CD4-positive, alpha-beta T cell treated with Interleukin-12 subunit alpha and Interleukin-12 subunit beta, for 1 hour (primary cell): Measurements from ENCODE around the gene MYBPH.

ENCODE experiments used
- DNase-seq: peaks from one replicate; pipeline ENCODE4 v3.0.0-alpha.2; 2020

MYBPH gene

GRCh38 chr1:203146042-203146369 is 29.6 kb downstream of the MYBPH start:
- no peak for DNase-seq

- no peak for DNase-seq
These were observed 30.1 kb downstream of the MYBPH start for GRCh38 chr1:203145321-203146041.

GRCh38 chr1:203144661-203145060 is 31.0 kb downstream of the MYBPH start:
- no peak for DNase-seq

- no peak for DNase-seq
These were observed 32.0 kb downstream of the MYBPH start for GRCh38 chr1:203143641-203144040.

GRCh38 chr1:203142684-203143408 is 32.8 kb downstream of the MYBPH start:
- no peak for DNase-seq

- no peak for DNase-seq
These were observed 33.5 kb downstream of the MYBPH start for GRCh38 chr1:203142124-203142523.

GRCh38 chr1:203140743-203141520 is 34.7 kb downstream of the MYBPH start:
- no peak for DNase-seq

- no peak for DNase-seq
These were observed 35.6 kb downstream of the MYBPH start for GRCh38 chr1:203139976-203140475.

- no peak for DNase-seq
These were observed 37.6 kb downstream of the MYBPH start for GRCh38 chr1:203138066-203138465.

- no peak for DNase-seq
These were observed 38.3 kb downstream of the MYBPH start for GRCh38 chr1:203137324-203137723.

GRCh38 chr1:203136409-203137042 is 39.1 kb downstream of the MYBPH start:
- no peak for DNase-seq

GRCh38 chr1:203135636-203136305 is 39.9 kb downstream of the MYBPH start:
- no peak for DNase-seq

GRCh38 chr1:203133970-203134725 is 41.5 kb downstream of the MYBPH start:
- DNase-seq: no peak

- DNase-seq: no peak
These were observed 44.0 kb downstream of the MYBPH start for GRCh38 chr1:203131548-203132200.

GRCh38 chr1:203130358-203130985 is 45.2 kb downstream of the MYBPH start:
- no peak for DNase-seq

GRCh38 chr1:203129501-203130231 is 46.0 kb downstream of the MYBPH start:
- DNase-seq: no peak

GRCh38 chr1:203128716-203129500 is 46.7 kb downstream of the MYBPH start:
- no peak for DNase-seq

- no peak for DNase-seq
These were observed 47.3 kb downstream of the MYBPH start for GRCh38 chr1:203128431-203128715.

- no peak for DNase-seq
These were observed 47.8 kb downstream of the MYBPH start, which contains the start of gene ADORA1 for GRCh38 chr1:203127666-203128430. Gene ADORA1 (plus strand): TSS chr1:203127726. CDS start chr1:203128842, 1,116 bp downstream.
